Natural killer cell (primary cell): ENCODE data around the gene RPS5. TPM values are rescaled to one million over a fixed set of nuclear protein-coding genes. Genes with fewer than 3 reads are reported as not detected.

Source experiments
- ATAC-seq, 3 donors: fragments of 150-1000 bp in 2 of 3; fragments of 200-7000 bp in 1 of 3; cut with Tn5 transposase; 1 replicate in 1 of 3; 2 replicates in 2 of 3; pipeline ENCODE4 v1.10.0; 2021; ENCODE audit warnings: mild to moderate bottlenecking in 2 of 3, moderate library complexity in 2 of 3
- DNase-seq, 2 donors: peaks; one replicate each; pipeline versions ENCODE4 v3.0.0 to v3.0.0-alpha.2; 2013 to 2021; ENCODE audit warnings: mixed read lengths in 1 of 2
- H3K27ac ChIP-seq: one replicate; pipeline ENCODE4 v1.5.1; 2013; ENCODE audit warnings: mild to moderate bottlenecking, low read length
- H3K27me3 ChIP-seq: one replicate; pipeline ENCODE4 v1.6.1; 2013; ENCODE audit warnings: low read length; ENCODE audit not compliant: control insufficient read depth, insufficient read depth
- H3K36me3 ChIP-seq: one replicate; pipeline ENCODE4 v1.6.1; 2013; ENCODE audit warnings: low read length; ENCODE audit not compliant: control insufficient read depth, insufficient read depth
- H3K4me1 ChIP-seq: one replicate; pipeline ENCODE4 v1.6.1; 2013; ENCODE audit warnings: low read length; ENCODE audit not compliant: control insufficient read depth, insufficient read depth
- H3K4me3 ChIP-seq: one replicate; pipeline ENCODE4 v1.5.1; 2013; ENCODE audit warnings: low read length
- H3K9me3 ChIP-seq: one replicate; pipeline ENCODE4 v1.6.1; 2013; ENCODE audit warnings: low read length; ENCODE audit not compliant: control insufficient read depth, insufficient read depth
- H3K27ac Mint-ChIP-seq, 2 donors: one replicate each; pipeline ENCODE4 v1.8.0; 2022; ENCODE audit warnings: mild to moderate bottlenecking in 2 of 2, mixed read lengths in 2 of 2, moderate library complexity in 1 of 2
- H3K27me3 Mint-ChIP-seq, 2 donors: one replicate each; pipeline ENCODE4 v1.8.0; 2022; ENCODE audit warnings: low read depth in 2 of 2, mixed read lengths in 2 of 2
- H3K36me3 Mint-ChIP-seq: one replicate; pipeline ENCODE4 v1.8.0; 2022; ENCODE audit warnings: mixed read lengths
- H3K4me1 Mint-ChIP-seq, 2 donors: one replicate each; pipeline ENCODE4 v1.8.0; 2022; ENCODE audit warnings: mixed read lengths in 2 of 2
- H3K4me3 Mint-ChIP-seq: one replicate; pipeline ENCODE4 v1.8.0; 2022; ENCODE audit warnings: mild to moderate bottlenecking, moderate library complexity, mixed read lengths
- H3K9me3 Mint-ChIP-seq, 2 donors: one replicate each; pipeline ENCODE4 v1.8.0; 2022; ENCODE audit warnings: mixed read lengths in 2 of 2
- whole genome bisulfite sequencing: methylation state at CpG from one replicate; pipeline ENCODE4 v1.1.7; 2013; ENCODE audit warnings: missing lambda C conversion rate; ENCODE audit not compliant: insufficient coverage; 5-methylcytosine and 5-hydroxymethylcytosine counted together
- intact Hi-C: fragments of 100-400 bp; cut with micrococcal nuclease; formaldehyde crosslinking; loops from one replicate; pipeline ENCODE4 v1.14.2; 2022
- total RNA-seq, 4 donors: library from RNA; stranded (reverse); fragments of 120-200 nt in 1 of 4; gene quantifications; one replicate each; pipeline versions ENCODE4 v1.2.3 to v1.2.4, GENCODE V29; 2013 to 2022
- TF ChIP-seq, protein P1 (sequence below): fragments of 200-600 bp; IDR thresholded peaks from one replicate; pipeline ENCODE4 v1.8.0; 2022; ENCODE audit warnings: antibody characterized with exemption

RPS5 gene
- total RNA-seq, 3 donors from 2014 or later (not counting 1 experiment from before 2014, with no cell fraction given) = 406 to 580 (median 525) TPM

DNA sequence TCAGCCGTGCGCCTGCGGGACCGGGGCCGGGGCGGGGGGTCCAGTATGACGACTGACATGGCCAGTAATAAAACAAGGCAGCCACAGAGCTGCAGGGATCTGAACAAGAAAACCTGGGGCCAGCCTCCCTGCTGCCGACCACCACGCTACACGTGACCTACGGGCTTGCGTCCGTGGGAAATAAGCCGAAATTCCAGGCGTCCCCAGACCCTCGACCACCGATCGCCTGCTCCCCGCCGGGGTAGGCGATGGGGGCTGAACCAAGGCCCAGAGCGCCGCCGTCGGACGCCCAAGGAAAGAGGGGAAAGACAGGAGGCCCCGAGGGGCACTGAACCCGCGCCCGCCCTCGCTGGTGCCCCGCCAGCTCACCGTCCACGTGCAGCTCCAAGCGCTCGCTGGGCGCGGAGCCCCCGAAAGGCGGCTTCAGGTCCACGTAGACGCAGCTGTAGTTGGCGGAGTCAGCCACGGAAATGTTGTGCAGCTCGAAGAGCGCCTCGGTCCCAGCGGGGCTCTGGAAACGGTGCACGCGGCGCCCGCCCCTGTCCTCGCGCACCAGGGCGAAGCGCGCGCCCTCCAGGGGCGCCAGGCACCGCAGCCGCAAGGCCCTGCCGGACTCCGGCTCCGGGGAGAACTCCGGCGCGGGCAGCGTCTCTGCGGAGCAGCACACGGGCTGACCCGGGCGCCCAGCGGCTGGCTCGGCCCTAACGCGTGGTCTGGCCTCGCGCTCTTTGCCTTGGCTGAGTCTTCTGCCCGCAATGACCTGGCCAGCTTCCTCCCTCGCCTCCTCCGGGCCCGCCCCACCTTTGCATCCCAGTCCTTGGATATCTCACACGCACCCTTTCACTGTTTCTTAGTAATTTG lies 36.8 kb upstream of the RPS5 start:
- no peak for ATAC-seq
- intact Hi-C loops = no loop called here
- no peak for DNase-seq
- WGBS = 76% methylated on average over 84 of the region's 84 CpGs
- H3K27ac ChIP-seq = no peak overlapping the region
- peaks cover 0 to 27% of the 10 kb centered on the region in 2 donors for H3K27me3 Mint-ChIP-seq
- H3K4me3 Mint-ChIP-seq = no peak overlapping the region
- H3K27me3 ChIP-seq = no peaks in the 10 kb centered on the region
- no peaks in the 10 kb centered on the region for H3K36me3 Mint-ChIP-seq
- peaks cover 23% of the 10 kb centered on the region for H3K4me1 ChIP-seq
- no peak overlapping the region for H3K4me3 ChIP-seq
- H3K27ac Mint-ChIP-seq = no peak overlapping the region
- no peaks in the 10 kb centered on the region for H3K9me3 ChIP-seq
- no peaks in the 10 kb centered on the region for H3K36me3 ChIP-seq
- peaks cover 6 to 15% of the 10 kb centered on the region in 2 donors for H3K4me1 Mint-ChIP-seq
- no peaks in the 10 kb centered on the region for H3K9me3 Mint-ChIP-seq
- TF ChIP-seq, protein P1, sequence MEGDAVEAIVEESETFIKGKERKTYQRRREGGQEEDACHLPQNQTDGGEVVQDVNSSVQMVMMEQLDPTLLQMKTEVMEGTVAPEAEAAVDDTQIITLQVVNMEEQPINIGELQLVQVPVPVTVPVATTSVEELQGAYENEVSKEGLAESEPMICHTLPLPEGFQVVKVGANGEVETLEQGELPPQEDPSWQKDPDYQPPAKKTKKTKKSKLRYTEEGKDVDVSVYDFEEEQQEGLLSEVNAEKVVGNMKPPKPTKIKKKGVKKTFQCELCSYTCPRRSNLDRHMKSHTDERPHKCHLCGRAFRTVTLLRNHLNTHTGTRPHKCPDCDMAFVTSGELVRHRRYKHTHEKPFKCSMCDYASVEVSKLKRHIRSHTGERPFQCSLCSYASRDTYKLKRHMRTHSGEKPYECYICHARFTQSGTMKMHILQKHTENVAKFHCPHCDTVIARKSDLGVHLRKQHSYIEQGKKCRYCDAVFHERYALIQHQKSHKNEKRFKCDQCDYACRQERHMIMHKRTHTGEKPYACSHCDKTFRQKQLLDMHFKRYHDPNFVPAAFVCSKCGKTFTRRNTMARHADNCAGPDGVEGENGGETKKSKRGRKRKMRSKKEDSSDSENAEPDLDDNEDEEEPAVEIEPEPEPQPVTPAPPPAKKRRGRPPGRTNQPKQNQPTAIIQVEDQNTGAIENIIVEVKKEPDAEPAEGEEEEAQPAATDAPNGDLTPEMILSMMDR = no peak

DNA sequence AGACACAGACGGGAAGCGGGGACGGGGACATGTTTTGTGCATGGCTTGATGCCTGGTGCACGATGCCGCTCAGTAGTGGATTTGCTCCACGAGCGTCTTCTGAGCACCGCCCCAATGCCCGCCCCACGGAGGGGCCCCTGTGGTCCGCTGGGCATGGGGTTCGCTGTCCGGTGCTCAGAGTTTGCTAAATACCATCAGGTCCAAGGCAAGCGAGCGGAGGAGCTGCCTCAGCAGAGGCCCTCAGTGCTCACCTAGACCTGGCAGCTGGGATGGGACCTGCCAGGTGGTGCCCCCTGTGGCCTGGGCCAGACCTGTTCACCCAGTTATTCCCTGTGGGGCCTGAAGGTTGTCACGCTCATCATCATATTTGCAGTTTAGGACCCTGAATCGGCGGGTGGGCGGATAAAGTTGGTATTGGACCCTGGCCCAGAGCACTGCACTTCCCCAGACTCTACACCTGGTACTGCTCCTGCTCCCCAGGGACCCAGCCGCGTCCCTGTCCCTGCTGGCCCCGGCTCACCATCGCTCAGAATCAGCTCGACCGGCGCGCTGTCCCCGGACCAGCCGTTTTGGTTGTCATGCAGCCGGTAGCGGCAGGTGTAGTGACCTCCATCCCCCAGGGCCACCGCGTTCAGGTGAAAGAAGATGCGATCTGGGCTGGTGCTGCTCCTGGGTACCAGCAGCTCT lies 36.1 kb upstream of the RPS5 start:
- H3K9me3 Mint-ChIP-seq = no peaks in the 10 kb centered on the region
- H3K4me1 ChIP-seq = peaks cover 28% of the 10 kb centered on the region
- TF ChIP-seq, protein P1 = no peak
- H3K27me3 Mint-ChIP-seq = peaks cover 0 to 20% of the 10 kb centered on the region in 2 donors
- H3K9me3 ChIP-seq = no peaks in the 10 kb centered on the region
- H3K4me3 ChIP-seq = no peak overlapping the region
- no peaks in the 10 kb centered on the region for H3K36me3 ChIP-seq
- no peaks in the 10 kb centered on the region for H3K27me3 ChIP-seq
- H3K27ac ChIP-seq = no peak overlapping the region
- no peak overlapping the region for H3K4me3 Mint-ChIP-seq
- 90% methylated on average over 34 of the region's 34 CpGs for WGBS
- H3K27ac Mint-ChIP-seq = no peak overlapping the region
- ATAC-seq = no peak
- peaks cover 6 to 15% of the 10 kb centered on the region in 2 donors for H3K4me1 Mint-ChIP-seq
- no peak for DNase-seq
- H3K36me3 Mint-ChIP-seq = no peaks in the 10 kb centered on the region
- intact Hi-C loops = no loop called here

DNA sequence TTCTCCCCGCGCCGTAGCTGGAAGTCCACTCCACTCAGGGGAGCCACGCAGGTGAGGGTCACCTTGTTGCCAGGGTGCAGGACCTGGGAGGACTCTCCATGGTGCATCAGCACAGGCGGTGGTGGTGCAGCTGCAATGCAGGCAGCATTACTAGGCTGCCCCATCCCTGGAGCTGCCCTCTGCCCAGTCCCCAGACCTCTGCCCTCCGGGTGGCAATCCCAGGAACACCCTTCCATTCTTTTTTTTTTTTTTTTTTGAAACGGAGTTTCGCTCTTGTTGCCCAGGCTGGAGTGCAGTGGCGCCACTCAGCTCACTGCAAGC lies 35.6 kb upstream of the RPS5 start:
- no peak for ATAC-seq
- Histone ChIP-seq H3K4me1 (peaks cover 29% of the 10 kb centered on the region), H3K27ac (no peak overlapping the region), H3K27me3 (no peaks in the 10 kb centered on the region), H3K4me3 (no peak overlapping the region), H3K9me3 (no peaks in the 10 kb centered on the region), H3K36me3 (no peaks in the 10 kb centered on the region)
- H3K36me3 Mint-ChIP-seq = no peaks in the 10 kb centered on the region
- peaks cover 6 to 15% of the 10 kb centered on the region in 2 donors for H3K4me1 Mint-ChIP-seq
- peaks cover 0 to 18% of the 10 kb centered on the region in 2 donors for H3K27me3 Mint-ChIP-seq
- no peak overlapping the region for H3K27ac Mint-ChIP-seq
- H3K9me3 Mint-ChIP-seq = no peaks in the 10 kb centered on the region
- no peak for DNase-seq
- 97% methylated on average over 8 of the region's 9 CpGs for whole genome bisulfite sequencing
- TF ChIP-seq, protein P1 = no peak
- no peak overlapping the region for H3K4me3 Mint-ChIP-seq
- intact Hi-C loops = no loop called here
